BLaER1 (cell line): Measurements from ENCODE around the gene NCKAP5.
A peak's percentile ranks its signal among the peaks of the same experiment; 100 is the strongest.

ENCODE experiments used
- H3K27ac ChIP-seq: shearing (Covaris generic); formaldehyde crosslinking; 2 replicates; pipeline ENCODE4 v1.8.1; 2022
- H3K27me3 ChIP-seq: shearing (Covaris generic); formaldehyde crosslinking; 2 replicates; pipeline ENCODE4 v1.8.1; 2022
- H3K36me3 ChIP-seq: shearing (Covaris generic); formaldehyde crosslinking; 2 replicates; pipeline ENCODE4 v1.8.1; 2022
- H3K4me1 ChIP-seq: shearing (Covaris generic); formaldehyde crosslinking; 2 replicates; pipeline ENCODE4 v1.8.1; 2022
- H3K4me2 ChIP-seq: shearing (Covaris generic); formaldehyde crosslinking; 2 replicates; pipeline ENCODE4 v1.8.1; 2022
- H3K4me3 ChIP-seq: shearing (Covaris generic); formaldehyde crosslinking; 2 replicates; pipeline ENCODE4 v1.8.1; 2022
- H3K9ac ChIP-seq: shearing (Covaris generic); formaldehyde crosslinking; 2 replicates; pipeline ENCODE4 v1.8.1; 2022
- H3K9me3 ChIP-seq: shearing (Covaris generic); formaldehyde crosslinking; 2 replicates; pipeline ENCODE4 v1.8.1; 2022
- H4K20me1 ChIP-seq: shearing (Covaris generic); formaldehyde crosslinking; 2 replicates; pipeline ENCODE4 v1.8.1; 2022
- Cebpa-rat ChIP-seq: shearing (Covaris generic); IDR thresholded peaks from 2 replicates; pipeline ENCODE4 v1.8.1; 2022

Gene NCKAP5

GRCh38 chr2:133363884-133364283 is 204.4 kb downstream of the NCKAP5 start:
- H4K20me1 ChIP-seq, result no peaks in the 10 kb centered on the region
- H3K4me1 ChIP-seq, result peaks cover 17% of the 10 kb centered on the region
- H3K4me3 ChIP-seq, result no peak overlapping the region
- no peaks in the 10 kb centered on the region for H3K9me3 ChIP-seq
- TF ChIP-seq Cebpa-rat, result no peak
- no peak overlapping the region for H3K9ac ChIP-seq
- no peak overlapping the region for H3K27ac ChIP-seq
- H3K27me3 ChIP-seq, result no peaks in the 10 kb centered on the region
- no peaks in the 10 kb centered on the region for H3K36me3 ChIP-seq
- no peak overlapping the region for H3K4me2 ChIP-seq

- TF ChIP-seq Cebpa-rat, result no peak
- no peaks in the 10 kb centered on the region for H3K9me3 ChIP-seq
- H3K36me3 ChIP-seq, result no peaks in the 10 kb centered on the region
- no peak overlapping the region for H3K9ac ChIP-seq
- no peaks in the 10 kb centered on the region for H3K27me3 ChIP-seq
- no peak overlapping the region for H3K27ac ChIP-seq
- peaks cover 17% of the 10 kb centered on the region for H3K4me1 ChIP-seq
- H3K4me2 ChIP-seq, result no peak overlapping the region
- no peaks in the 10 kb centered on the region for H4K20me1 ChIP-seq
- no peak overlapping the region for H3K4me3 ChIP-seq
These were observed 206.2 kb downstream of the NCKAP5 start for GRCh38 chr2:133362061-133362476.

- H3K27ac ChIP-seq, result no peak overlapping the region
- H3K27me3 ChIP-seq, result no peaks in the 10 kb centered on the region
- TF ChIP-seq Cebpa-rat, result no peak
- H3K36me3 ChIP-seq, result no peaks in the 10 kb centered on the region
- peaks cover 17% of the 10 kb centered on the region for H3K4me1 ChIP-seq
- no peak overlapping the region for H3K4me3 ChIP-seq
- H3K9ac ChIP-seq, result no peak overlapping the region
- H3K4me2 ChIP-seq, result peak overlapping the region; percentile 29; the same call in 1 of the 2 replicates
- H3K9me3 ChIP-seq, result no peaks in the 10 kb centered on the region
- H4K20me1 ChIP-seq, result no peaks in the 10 kb centered on the region
These were observed 207.4 kb downstream of the NCKAP5 start for GRCh38 chr2:133360882-133361281.

- TF ChIP-seq Cebpa-rat, result no peak
- Histone ChIP-seq H3K9me3 (no peaks in the 10 kb centered on the region), H4K20me1 (no peaks in the 10 kb centered on the region), H3K27ac (no peak overlapping the region), H3K9ac (no peak overlapping the region), H3K36me3 (no peaks in the 10 kb centered on the region), H3K4me3 (no peak overlapping the region), H3K4me1 (peaks cover 17% of the 10 kb centered on the region), H3K4me2 (no peak overlapping the region), H3K27me3 (no peaks in the 10 kb centered on the region)
These were observed 208.1 kb downstream of the NCKAP5 start for GRCh38 chr2:133360190-133360589.

GRCh38 chr2:133352719-133353118 is 215.5 kb downstream of the NCKAP5 start:
- Histone ChIP-seq H4K20me1 (no peaks in the 10 kb centered on the region), H3K27me3 (no peaks in the 10 kb centered on the region), H3K9me3 (no peaks in the 10 kb centered on the region), H3K4me3 (no peak overlapping the region), H3K4me1 (no peaks in the 10 kb centered on the region), H3K9ac (no peak overlapping the region), H3K4me2 (no peak overlapping the region), H3K27ac (no peak overlapping the region), H3K36me3 (no peaks in the 10 kb centered on the region)
- no peak for TF ChIP-seq Cebpa-rat

- Histone ChIP-seq H3K36me3 (no peaks in the 10 kb centered on the region), H4K20me1 (no peaks in the 10 kb centered on the region), H3K27ac (no peak overlapping the region), H3K9me3 (no peaks in the 10 kb centered on the region), H3K4me1 (no peaks in the 10 kb centered on the region), H3K4me3 (no peak overlapping the region), H3K9ac (no peak overlapping the region), H3K27me3 (no peaks in the 10 kb centered on the region), H3K4me2 (no peak overlapping the region)
- TF ChIP-seq Cebpa-rat, result no peak
These were observed 221.6 kb downstream of the NCKAP5 start for GRCh38 chr2:133346654-133347053.

GRCh38 chr2:133345638-133346037 is 222.6 kb downstream of the NCKAP5 start:
- H3K27me3 ChIP-seq, result no peaks in the 10 kb centered on the region
- no peak overlapping the region for H3K27ac ChIP-seq
- H3K9ac ChIP-seq, result no peak overlapping the region
- H3K4me2 ChIP-seq, result no peak overlapping the region
- no peak overlapping the region for H3K4me3 ChIP-seq
- no peaks in the 10 kb centered on the region for H4K20me1 ChIP-seq
- H3K36me3 ChIP-seq, result no peaks in the 10 kb centered on the region
- H3K9me3 ChIP-seq, result no peaks in the 10 kb centered on the region
- no peaks in the 10 kb centered on the region for H3K4me1 ChIP-seq
- no peak for TF ChIP-seq Cebpa-rat

- no peak for TF ChIP-seq Cebpa-rat
- Histone ChIP-seq H3K9me3 (no peaks in the 10 kb centered on the region), H3K4me1 (no peaks in the 10 kb centered on the region), H3K4me3 (no peak overlapping the region), H3K27me3 (no peaks in the 10 kb centered on the region), H3K9ac (no peak overlapping the region), H3K27ac (no peak overlapping the region), H3K36me3 (no peaks in the 10 kb centered on the region), H3K4me2 (no peak overlapping the region), H4K20me1 (no peaks in the 10 kb centered on the region)
These were observed 223.4 kb downstream of the NCKAP5 start for GRCh38 chr2:133344849-133345248.

- TF ChIP-seq Cebpa-rat, result no peak
These were observed 225.3 kb downstream of the NCKAP5 start for GRCh38 chr2:133343018-133343352.

GRCh38 chr2:133342286-133343017 is 225.8 kb downstream of the NCKAP5 start:
- Histone ChIP-seq H4K20me1 (no peaks in the 10 kb centered on the region), H3K27ac (no peak overlapping the region), H3K9ac (no peak overlapping the region), H3K9me3 (no peaks in the 10 kb centered on the region), H3K4me2 (no peak overlapping the region), H3K4me1 (no peaks in the 10 kb centered on the region), H3K4me3 (no peak overlapping the region), H3K27me3 (no peaks in the 10 kb centered on the region), H3K36me3 (no peaks in the 10 kb centered on the region)
- TF ChIP-seq Cebpa-rat, result no peak

More at GRCh38 chr2:133343018-133343352, 225.3 kb downstream of the NCKAP5 start:
- Histone ChIP-seq H3K27ac (no peak overlapping the region), H3K9ac (no peak overlapping the region), H4K20me1 (no peaks in the 10 kb centered on the region), H3K27me3 (no peaks in the 10 kb centered on the region), H3K36me3 (no peaks in the 10 kb centered on the region), H3K4me2 (no peak overlapping the region), H3K4me1 (no peaks in the 10 kb centered on the region), H3K4me3 (no peak overlapping the region), H3K9me3 (no peaks in the 10 kb centered on the region)

GRCh38 chr2:133341575-133341974 is 226.7 kb downstream of the NCKAP5 start:
- H4K20me1 ChIP-seq, result no peaks in the 10 kb centered on the region
- no peaks in the 10 kb centered on the region for H3K36me3 ChIP-seq
- no peaks in the 10 kb centered on the region for H3K27me3 ChIP-seq
- no peak overlapping the region for H3K9ac ChIP-seq
- H3K4me1 ChIP-seq, result no peaks in the 10 kb centered on the region
- H3K4me2 ChIP-seq, result no peak overlapping the region
- TF ChIP-seq Cebpa-rat, result no peak
- H3K9me3 ChIP-seq, result no peaks in the 10 kb centered on the region
- H3K27ac ChIP-seq, result no peak overlapping the region
- no peak overlapping the region for H3K4me3 ChIP-seq
